ENCODE data around the gene HOXA11. TPM values are rescaled to one million over a fixed set of nuclear protein-coding genes. Genes with fewer than 3 reads are reported as not detected.

The HOXA11 gene
- total and polyA plus RNA-seq, 7 experiments from 2014 or later = not detected

DNA sequence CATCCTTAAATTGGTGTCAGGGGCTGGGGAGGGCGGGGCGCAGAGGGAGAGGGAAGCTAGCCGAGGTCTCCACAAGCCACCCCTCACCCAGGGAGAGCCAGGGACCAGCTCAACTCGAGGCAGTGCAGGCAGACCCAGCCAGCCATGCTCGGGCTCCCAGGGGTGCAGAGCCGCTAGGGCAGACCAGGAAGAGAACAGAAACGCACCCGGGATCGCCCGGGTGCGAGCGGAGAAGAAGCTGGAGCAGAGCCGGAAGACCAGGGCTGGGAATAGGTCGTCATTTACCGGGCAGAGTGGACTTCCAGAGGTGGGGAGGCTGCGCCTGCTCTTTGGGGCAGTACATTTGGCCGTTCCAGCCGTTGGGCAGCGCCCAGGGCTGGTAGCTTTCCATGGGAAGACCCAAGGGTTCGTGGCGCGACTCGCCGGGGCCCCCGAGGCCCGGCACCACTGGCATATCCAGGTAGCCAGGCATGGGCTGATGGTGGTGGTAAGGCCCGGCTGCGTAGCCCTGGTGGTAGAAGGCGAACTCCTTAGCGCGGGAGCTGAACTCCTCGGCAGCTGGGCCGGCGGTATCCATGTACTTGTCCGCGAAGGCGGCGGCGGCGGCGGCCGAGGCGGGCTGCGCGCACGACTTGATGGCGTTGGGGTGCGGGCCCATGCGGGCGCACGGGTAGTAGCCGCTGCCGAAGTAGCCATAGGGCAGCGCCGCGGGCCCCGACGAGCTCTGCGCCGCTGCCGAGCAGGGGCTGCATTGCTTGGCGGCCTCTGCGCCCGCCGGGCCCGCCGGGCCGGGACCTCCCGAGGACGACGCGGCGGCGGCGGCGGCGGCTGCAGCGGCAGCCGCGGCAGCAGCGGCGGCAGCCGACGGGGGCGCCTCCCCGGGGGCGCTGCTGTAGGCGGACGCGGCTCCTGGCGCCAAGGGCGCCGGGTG, 14.1 kb upstream of the HOXA11 start:
- Histone ChIP-seq H3K4me1 (ENCODE audit: control insufficient read depth in 2 of 2, insufficient read depth in 2 of 2, low read length in 2 of 2) (peaks cover 15 to 18% of the 10 kb centered on the region in 2 donors), H3K27me3 (ENCODE audit: control insufficient read depth in 2 of 2, insufficient read depth in 2 of 2, low read length in 2 of 2) (peaks cover 30 to 63% of the 10 kb centered on the region in 2 donors), H3K4me3 (ENCODE audit: low read length) (no peak overlapping the region), H3K9me3 (ENCODE audit: control insufficient read depth in 2 of 3, low read length in 3 of 3) (no peaks in the 10 kb centered on the region), H3K36me3 (ENCODE audit: control insufficient read depth in 2 of 3, insufficient read depth in 3 of 3, low read length in 3 of 3) (no peaks in the 10 kb centered on the region), H3K27ac (ENCODE audit: low read depth, low read length) (no peak overlapping the region)
- Mint-ChIP-seq H3K9me3 (peaks cover 0 to 12% (median 0%) of the 10 kb centered on the region in 11 donors), H3K36me3 (peaks cover 0 to 5% (median 0%) of the 10 kb centered on the region in 5 donors), H3K27ac (peak overlapping the region in 2 of 9 donors; percentile 66 to 80), H3K4me3 (peak overlapping the region in 9 of 10 donors; percentile 47 to 85 (median 69)), H3K27me3 (peaks cover 84 to 87% (median 86%) of the 10 kb centered on the region in 5 donors), H3K4me1 (peaks cover 9 to 42% (median 39%) of the 10 kb centered on the region in 7 donors)
- ATAC-seq = peak; percentile 11
- intact Hi-C loops (cut with micrococcal nuclease) = loop anchor here (5.0 to 10.0 kb wide), 5 partner anchors 37 to 1756 kb away; partner anchors contain the start of gene TRIL (in 1 of the 2)
- DNase-seq = peak in 1 of 9 donors; percentile 21
- CTCF ChIA-PET = interaction anchor here (1.0 to 1.7 kb wide), 4 partner anchors 11 to 822 kb away, joined by 3 to 6 read pairs (median 3); no protein-coding TSS in a partner anchor
- POLR2A ChIA-PET = interaction anchor here (1.3 kb wide), 1 partner anchor 25 kb away, joined by 4 read pairs; the partner anchor contains the start of gene HOXA10

DNA sequence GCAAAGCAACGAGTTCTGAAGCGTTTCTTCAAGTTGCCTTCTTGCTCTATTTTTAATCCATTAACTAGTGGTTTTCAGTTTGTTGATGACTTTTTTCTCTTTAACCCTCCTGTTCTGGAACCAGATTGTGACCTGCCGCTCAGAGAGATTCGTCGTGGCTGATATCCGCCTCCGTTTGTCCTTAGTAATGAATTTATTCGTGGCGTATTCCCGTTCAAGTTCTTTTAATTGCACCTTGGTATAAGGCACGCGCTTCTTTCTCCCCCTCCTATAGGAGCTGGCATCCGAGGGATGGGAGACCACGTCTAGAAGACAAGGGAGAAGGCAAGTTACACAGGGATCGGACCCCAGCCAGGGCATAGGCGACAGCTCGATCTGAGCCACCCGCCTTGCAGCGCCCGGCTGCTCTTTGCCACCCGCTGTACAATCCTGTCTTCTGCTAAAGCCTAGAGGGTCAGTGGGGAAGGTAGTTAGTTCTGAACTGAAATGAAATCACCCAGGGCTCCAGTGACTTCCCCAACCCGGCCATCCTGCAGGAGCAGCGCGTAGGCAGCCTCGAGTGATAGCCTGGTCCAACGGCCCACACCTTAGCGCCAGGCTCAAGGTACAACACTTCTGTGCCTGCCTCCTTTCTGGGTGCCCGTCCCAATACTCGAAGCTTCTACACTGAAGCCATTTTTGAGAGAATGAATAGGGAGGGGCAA, 13.3 kb upstream of the HOXA11 start:
- H3K4me1 ChIP-seq (ENCODE audit: control insufficient read depth in 2 of 2, insufficient read depth in 2 of 2, low read length in 2 of 2) = peaks cover 15 to 20% of the 10 kb centered on the region in 2 donors
- no peaks in the 10 kb centered on the region for H3K9me3 ChIP-seq (ENCODE audit: control insufficient read depth in 2 of 3, low read length in 3 of 3)
- peaks cover 35 to 69% of the 10 kb centered on the region in 2 donors for H3K27me3 ChIP-seq (ENCODE audit: control insufficient read depth in 2 of 2, insufficient read depth in 2 of 2, low read length in 2 of 2)
- no peak overlapping the region for H3K4me3 ChIP-seq (ENCODE audit: low read length)
- ChIA-PET CTCF (interaction anchor here (0.7 to 1.7 kb wide), 5 partner anchors 10 to 823 kb away, joined by 3 to 6 read pairs (median 3); no protein-coding TSS in a partner anchor), POLR2A (interaction anchor here (1.3 kb wide), 1 partner anchor 24 kb away, joined by 4 read pairs; the partner anchor contains the start of gene HOXA10)
- intact Hi-C loops (cut with micrococcal nuclease) = loop anchor here (5.0 to 10.0 kb wide), 5 partner anchors 36 to 1757 kb away; partner anchors contain the start of gene TRIL (in 1 of the 2)
- H3K9me3 Mint-ChIP-seq = peaks cover 0 to 12% (median 0%) of the 10 kb centered on the region in 11 donors
- peak overlapping the region in 5 of 9 donors; percentile 17 to 71 (median 50) for H3K27ac Mint-ChIP-seq
- H3K36me3 Mint-ChIP-seq = peaks cover 0 to 5% (median 0%) of the 10 kb centered on the region in 5 donors
- ATAC-seq = no peak
- H3K36me3 ChIP-seq (ENCODE audit: control insufficient read depth in 2 of 3, insufficient read depth in 3 of 3, low read length in 3 of 3) = no peaks in the 10 kb centered on the region
- no peak overlapping the region for H3K27ac ChIP-seq (ENCODE audit: low read depth, low read length)
- DNase-seq = no peak
- H3K4me3 Mint-ChIP-seq = peak overlapping the region in 9 of 10 donors; percentile 14 to 78 (median 68)
- peaks cover 9 to 47% (median 41%) of the 10 kb centered on the region in 7 donors for H3K4me1 Mint-ChIP-seq
- H3K27me3 Mint-ChIP-seq = peaks cover 84 to 88% (median 86%) of the 10 kb centered on the region in 5 donors

DNA sequence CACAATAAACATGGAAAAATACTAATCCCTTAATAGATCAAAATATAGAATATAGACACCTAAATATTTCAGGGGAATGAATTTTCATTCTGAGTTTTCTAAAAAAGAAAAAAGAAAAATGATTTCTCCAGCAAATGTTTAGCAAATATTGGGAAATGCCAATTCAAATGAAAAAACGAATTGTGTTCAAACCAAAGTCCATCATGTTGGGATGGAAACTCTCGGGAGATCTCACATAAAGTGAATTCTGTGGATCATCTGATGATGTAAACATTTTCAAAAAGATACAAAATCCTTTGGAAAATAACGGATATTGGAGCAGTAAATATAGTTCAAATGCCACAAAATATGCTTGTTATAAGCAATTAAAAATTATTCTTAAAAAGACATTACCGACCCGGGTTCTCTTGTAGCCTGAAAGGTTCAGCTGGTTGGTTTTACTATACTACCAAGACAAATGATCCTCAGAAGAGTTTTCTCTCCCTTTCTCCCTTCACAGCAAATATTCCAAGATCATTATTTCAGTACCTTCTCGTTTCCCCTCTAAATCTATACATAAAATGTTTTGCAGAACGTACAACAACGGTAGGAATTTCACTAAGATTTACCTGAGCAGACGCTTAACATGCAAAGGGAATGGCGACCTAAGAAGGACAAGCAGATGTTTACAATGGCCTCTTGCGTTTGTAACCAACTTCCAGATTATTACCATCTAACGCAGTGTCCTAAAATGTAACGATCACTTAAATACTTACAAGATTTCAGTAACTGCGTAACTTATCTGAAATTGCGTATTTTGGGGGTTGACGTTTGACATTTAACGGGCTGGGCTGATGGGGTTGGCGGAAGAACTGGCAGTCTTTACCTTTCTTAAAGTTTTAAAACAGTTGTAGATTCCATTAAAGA, 12.4 kb upstream of the HOXA11 start:
- Histone ChIP-seq H3K27me3 (ENCODE audit: control insufficient read depth in 2 of 2, insufficient read depth in 2 of 2, low read length in 2 of 2) (peaks cover 40 to 70% of the 10 kb centered on the region in 2 donors), H3K4me3 (ENCODE audit: low read length) (no peak overlapping the region), H3K36me3 (ENCODE audit: control insufficient read depth in 2 of 3, insufficient read depth in 3 of 3, low read length in 3 of 3) (no peaks in the 10 kb centered on the region), H3K4me1 (ENCODE audit: control insufficient read depth in 2 of 2, insufficient read depth in 2 of 2, low read length in 2 of 2) (peaks cover 20 to 25% of the 10 kb centered on the region in 2 donors), H3K27ac (ENCODE audit: low read depth, low read length) (no peak overlapping the region), H3K9me3 (ENCODE audit: control insufficient read depth in 2 of 3, low read length in 3 of 3) (no peaks in the 10 kb centered on the region)
- H3K36me3 Mint-ChIP-seq = peaks cover 0 to 5% (median 0%) of the 10 kb centered on the region in 5 donors
- peaks cover 0 to 12% (median 0%) of the 10 kb centered on the region in 11 donors for H3K9me3 Mint-ChIP-seq
- ChIA-PET POLR2A (no interaction called here), CTCF (interaction anchor here (0.7 to 1.7 kb wide), 2 partner anchors 37 to 824 kb away, joined by 3 to 6 read pairs; no protein-coding TSS in a partner anchor)
- ATAC-seq (no peak), DNase-seq (no peak)
- intact Hi-C loops (cut with micrococcal nuclease) = loop anchor here (2.0 to 10.0 kb wide), 6 partner anchors 35 to 1757 kb away; partner anchors contain the start of gene TRIL (in 1 of the 2)
- H3K4me1 Mint-ChIP-seq = peaks cover 9 to 51% (median 43%) of the 10 kb centered on the region in 7 donors
- H3K27me3 Mint-ChIP-seq = peaks cover 80 to 86% (median 81%) of the 10 kb centered on the region in 5 donors
- H3K27ac Mint-ChIP-seq = peak overlapping the region in 2 of 9 donors; percentile 3 to 71
- peak overlapping the region in 3 of 10 donors; percentile 44 to 69 (median 68) for H3K4me3 Mint-ChIP-seq

DNA sequence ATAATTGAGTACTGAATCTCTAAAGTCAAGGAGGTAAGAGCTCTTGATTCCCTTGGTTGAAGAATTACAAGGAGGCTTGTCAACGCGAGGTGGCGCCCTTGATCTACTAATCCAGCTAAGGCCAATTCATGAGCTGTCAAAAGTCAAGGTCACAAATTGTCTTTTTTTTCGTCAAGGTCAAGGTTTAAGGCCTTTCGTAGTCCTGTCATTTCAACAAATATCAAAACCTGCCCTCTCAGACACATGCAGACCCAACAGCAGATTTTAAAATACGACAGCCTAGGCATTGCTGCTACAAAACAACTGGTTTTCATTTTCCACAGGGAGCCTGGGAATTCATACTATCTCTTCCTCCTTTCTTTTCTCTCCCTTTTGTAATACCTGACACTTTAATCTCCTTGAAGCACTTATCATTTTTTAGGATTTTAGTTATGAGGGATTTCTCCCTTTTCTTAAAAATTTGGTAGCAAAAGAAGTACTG, 11.3 kb upstream of the HOXA11 start:
- Histone ChIP-seq H3K9me3 (ENCODE audit: control insufficient read depth in 2 of 3, low read length in 3 of 3) (no peaks in the 10 kb centered on the region), H3K27me3 (ENCODE audit: control insufficient read depth in 2 of 2, insufficient read depth in 2 of 2, low read length in 2 of 2) (peaks cover 37 to 69% of the 10 kb centered on the region in 2 donors), H3K4me3 (ENCODE audit: low read length) (no peak overlapping the region), H3K36me3 (ENCODE audit: control insufficient read depth in 2 of 3, insufficient read depth in 3 of 3, low read length in 3 of 3) (no peaks in the 10 kb centered on the region), H3K27ac (ENCODE audit: low read depth, low read length) (no peak overlapping the region), H3K4me1 (ENCODE audit: control insufficient read depth in 2 of 2, insufficient read depth in 2 of 2, low read length in 2 of 2) (peaks cover 19 to 34% of the 10 kb centered on the region in 2 donors)
- H3K4me1 Mint-ChIP-seq = peaks cover 9 to 47% (median 36%) of the 10 kb centered on the region in 7 donors
- H3K27ac Mint-ChIP-seq = peak overlapping the region in 2 of 9 donors; percentile 69
- ATAC-seq = peak; percentile 55
- H3K4me3 Mint-ChIP-seq = no peak overlapping the region
- CTCF ChIA-PET = interaction anchor here (0.6 to 2.4 kb wide), 19 partner anchors 9 to 901 kb away, joined by 3 to 17 read pairs (median 4); no protein-coding TSS in a partner anchor
- intact Hi-C loops (cut with micrococcal nuclease) = loop anchor here (1.0 to 10.0 kb wide), 15 partner anchors 34 to 1758 kb away; partner anchors contain the start of gene TRIL (in 1 of the 2)
- H3K27me3 Mint-ChIP-seq = peaks cover 78 to 85% (median 80%) of the 10 kb centered on the region in 5 donors
- peaks cover 0 to 5% (median 0%) of the 10 kb centered on the region in 5 donors for H3K36me3 Mint-ChIP-seq
- peak; percentile 62 to 82 (median 72) for DNase-seq
- H3K9me3 Mint-ChIP-seq = peaks cover 0 to 12% (median 0%) of the 10 kb centered on the region in 11 donors
- POLR2A ChIA-PET = interaction anchor here (0.7 kb wide), 1 partner anchor 723 kb away, joined by 3 read pairs; no protein-coding TSS in a partner anchor

DNA sequence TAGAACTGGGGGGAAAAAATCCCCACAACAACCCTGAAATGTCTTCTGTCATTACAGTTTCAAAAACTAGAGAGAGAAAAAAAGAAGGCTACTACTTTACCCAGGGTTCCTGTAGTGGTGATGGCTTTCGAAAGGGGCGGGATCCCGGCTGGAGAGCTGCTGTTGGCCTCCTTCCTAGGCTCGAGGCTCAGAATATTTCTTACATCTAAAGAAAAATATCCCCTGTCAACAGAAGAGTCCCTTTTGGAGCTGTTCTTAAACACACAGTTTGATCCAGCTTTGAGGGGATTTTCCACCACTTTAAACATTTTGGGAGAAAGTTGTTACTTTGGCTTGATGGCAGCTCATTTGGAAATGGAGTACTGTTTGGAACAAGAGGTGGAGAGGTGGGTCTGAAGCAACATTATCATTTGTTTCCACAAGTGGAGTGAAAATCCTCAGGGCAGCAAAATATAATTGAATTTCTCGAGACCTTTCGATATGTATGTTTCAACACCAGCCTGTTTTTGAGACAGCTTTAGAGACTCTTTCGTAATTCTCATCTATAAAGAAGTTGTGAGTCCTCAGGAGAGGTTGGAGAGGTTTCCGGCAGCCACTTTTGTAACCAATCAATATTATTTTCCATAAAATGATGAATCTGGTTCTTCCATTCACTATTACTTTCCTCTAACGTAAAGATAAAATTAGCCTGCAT, 9.8 kb upstream of the HOXA11 start:
- Histone ChIP-seq H3K36me3 (ENCODE audit: control insufficient read depth in 2 of 3, insufficient read depth in 3 of 3, low read length in 3 of 3) (no peaks in the 10 kb centered on the region), H3K9me3 (ENCODE audit: control insufficient read depth in 2 of 3, low read length in 3 of 3) (no peaks in the 10 kb centered on the region), H3K4me1 (ENCODE audit: control insufficient read depth in 2 of 2, insufficient read depth in 2 of 2, low read length in 2 of 2) (peaks cover 9 to 23% of the 10 kb centered on the region in 2 donors), H3K4me3 (ENCODE audit: low read length) (no peak overlapping the region), H3K27me3 (ENCODE audit: control insufficient read depth in 2 of 2, insufficient read depth in 2 of 2, low read length in 2 of 2) (peaks cover 28 to 70% of the 10 kb centered on the region in 2 donors), H3K27ac (ENCODE audit: low read depth, low read length) (no peak overlapping the region)
- H3K27me3 Mint-ChIP-seq = peaks cover 82 to 88% (median 85%) of the 10 kb centered on the region in 5 donors
- POLR2A ChIA-PET = no interaction called here
- H3K36me3 Mint-ChIP-seq = peaks cover 0 to 2% (median 0%) of the 10 kb centered on the region in 5 donors
- no peak for DNase-seq
- peaks cover 0 to 12% (median 0%) of the 10 kb centered on the region in 11 donors for H3K9me3 Mint-ChIP-seq
- intact Hi-C loops (cut with micrococcal nuclease) = loop anchor here (5.0 to 10.0 kb wide), 5 partner anchors 33 to 1760 kb away; partner anchors contain the start of gene TRIL (in 1 of the 2)
- no peak for ATAC-seq
- H3K4me3 Mint-ChIP-seq = peak overlapping the region in 2 of 10 donors; percentile 5 to 51
- H3K4me1 Mint-ChIP-seq = peaks cover 6 to 40% (median 28%) of the 10 kb centered on the region in 7 donors
- CTCF ChIA-PET = interaction anchor here (0.5 to 2.4 kb wide), 12 partner anchors 11 to 885 kb away, joined by 3 to 17 read pairs (median 8); no protein-coding TSS in a partner anchor
- H3K27ac Mint-ChIP-seq = no peak overlapping the region

Data from naive thymus-derived CD4-positive, alpha-beta T cell (primary cell).